IPS-NIHi7 (cell line): ENCODE data around the gene PPP1R12C.

Experiments used
- DNase-seq: peaks from one replicate; pipeline ENCODE4 v3.0.0; 2012; ENCODE audit warnings: mixed read lengths; ENCODE audit errors: extremely low spot score

PPP1R12C gene

DNA sequence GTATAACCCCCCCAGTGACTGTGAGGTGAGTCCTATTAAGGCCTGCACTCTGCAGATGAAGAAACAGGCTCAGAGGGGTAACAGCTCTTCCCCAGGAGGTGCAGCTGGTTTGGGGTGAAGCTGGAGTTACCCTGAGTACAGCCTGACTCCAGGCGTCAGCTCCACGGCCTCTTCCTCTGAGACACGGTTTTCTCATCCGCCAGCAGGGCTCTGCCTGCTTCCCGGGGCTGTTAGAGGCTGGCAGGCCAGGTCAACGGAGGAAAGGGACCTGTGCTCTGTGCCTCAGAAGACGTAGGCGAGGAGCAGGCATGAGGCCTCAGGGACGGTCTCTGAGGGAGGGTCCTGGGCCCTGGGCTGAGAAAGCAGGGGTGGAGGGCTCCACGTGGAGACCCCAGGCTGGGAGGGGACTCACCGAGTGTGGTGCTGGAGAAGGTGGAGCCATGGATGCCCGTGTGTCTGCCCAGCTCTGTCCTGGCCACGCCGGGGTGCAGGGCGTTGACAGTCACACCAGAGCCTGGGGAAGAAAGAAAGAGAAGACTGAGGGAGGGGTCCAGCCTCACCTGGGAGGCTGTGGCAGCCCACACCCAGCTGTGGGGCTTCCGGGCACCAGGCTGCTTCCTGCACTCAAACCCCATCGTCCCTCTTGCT, 70.3 kb downstream of the PPP1R12C start:
- DNase-seq: no peak

GRCh38 chr19:55044771-55045716, 72.4 kb downstream of the PPP1R12C start:
- DNase-seq: no peak

- no peak for DNase-seq
Measured at GRCh38 chr19:55044286-55044685, 73.2 kb downstream of the PPP1R12C start.

DNA sequence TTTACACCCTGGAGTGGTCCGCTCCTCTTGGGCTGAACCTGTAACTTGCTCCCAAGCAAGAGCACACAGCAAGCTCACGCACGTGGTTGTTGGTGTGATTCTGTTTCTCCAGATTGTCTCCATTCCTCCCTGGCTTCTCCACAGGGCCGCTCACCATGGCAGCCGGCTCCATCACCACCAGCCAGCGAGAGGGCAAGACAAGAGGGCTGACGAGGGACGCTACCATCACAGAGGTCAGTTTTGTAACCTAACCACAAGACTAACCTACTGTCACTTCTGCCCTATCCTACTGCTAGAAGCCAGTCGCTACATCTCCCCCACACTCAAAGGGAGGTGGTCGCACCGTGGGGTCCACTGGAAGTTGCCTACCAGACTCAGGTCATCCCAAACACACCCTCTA, 74.7 kb downstream of the PPP1R12C start:
- DNase-seq: no peak

GRCh38 chr19:55042344-55042678, 75.1 kb downstream of the PPP1R12C start:
- DNase-seq: no peak

GRCh38 chr19:55041627-55042343, 75.7 kb downstream of the PPP1R12C start:
- no peak for DNase-seq

DNA sequence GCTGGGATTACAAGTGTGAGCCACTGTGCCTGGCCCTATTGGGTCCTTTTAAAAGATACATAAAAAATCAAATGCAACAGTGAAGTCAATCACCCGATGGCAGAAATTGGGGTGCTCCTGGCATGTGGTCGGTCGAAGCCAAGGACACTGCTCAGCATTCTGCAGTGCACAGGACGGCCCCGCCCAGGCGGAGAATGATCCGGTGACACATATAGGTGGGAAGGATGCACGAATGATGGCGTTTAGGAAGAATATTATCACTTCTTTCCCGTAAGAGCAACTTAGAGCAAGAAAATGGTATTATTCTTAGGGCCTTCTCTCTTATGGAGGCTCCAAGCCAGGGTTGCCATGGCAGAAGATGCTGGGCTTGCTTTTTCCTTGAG, 76.2 kb downstream of the PPP1R12C start:
- no peak for DNase-seq
